Mesendoderm (in vitro differentiated cells): ENCODE measurements around the gene TEAD3.

Source experiments
- DNase-seq: peaks from one replicate; pipeline ENCODE4 v3.0.0; 2013
- H2AK5ac ChIP-seq: 2 replicates; pipeline ENCODE4 v1.6.1; 2013; ENCODE audit warnings: low read length, inconsistent platforms
- H2BK120ac ChIP-seq: 2 replicates; pipeline ENCODE4 v1.6.1; 2013; ENCODE audit warnings: low read depth, mild to moderate bottlenecking, low read length, moderate library complexity, mixed read lengths
- H2BK15ac ChIP-seq: replicated peaks from 2 replicates; pipeline ENCODE4 v1.6.1; 2013; ENCODE audit warnings: low read depth, mild to moderate bottlenecking, moderate library complexity
- H2BK5ac ChIP-seq: 2 replicates; pipeline ENCODE4 v1.6.1; 2013; ENCODE audit warnings: low read length, inconsistent platforms
- H3K18ac ChIP-seq: 2 replicates; pipeline ENCODE4 v1.6.1; 2013; ENCODE audit warnings: mild to moderate bottlenecking, low read length, mixed read lengths
- H3K23ac ChIP-seq: one replicate; pipeline ENCODE4 v1.6.1; 2013; ENCODE audit warnings: low read length
- H3K27ac ChIP-seq: 2 replicates; pipeline ENCODE4 v1.5.1; 2013; ENCODE audit warnings: low read depth, mild to moderate bottlenecking, inconsistent platforms, low read length, moderate library complexity
- H3K27me3 ChIP-seq: 2 replicates; pipeline ENCODE4 v1.6.1; 2013; ENCODE audit warnings: low read length, control low read depth, mild to moderate bottlenecking, inconsistent platforms; ENCODE audit not compliant: insufficient read depth, poor library complexity
- H3K36me3 ChIP-seq: 2 replicates; pipeline ENCODE4 v1.6.1; 2013; ENCODE audit warnings: low read length, inconsistent platforms; ENCODE audit not compliant: control insufficient read depth, insufficient read depth
- H3K4ac ChIP-seq: one replicate; pipeline ENCODE4 v1.6.1; 2013; ENCODE audit warnings: low read depth, mild to moderate bottlenecking, low read length, moderate library complexity
- H3K4me1 ChIP-seq: 2 replicates; pipeline ENCODE4 v1.6.1; 2013; ENCODE audit warnings: low read depth, low read length, inconsistent platforms; ENCODE audit not compliant: control insufficient read depth
- H3K4me2 ChIP-seq: 2 replicates; pipeline ENCODE4 v1.6.1; 2013; ENCODE audit warnings: low read length
- H3K4me3 ChIP-seq: 2 replicates; pipeline ENCODE4 v1.5.1; 2013; ENCODE audit warnings: mild to moderate bottlenecking, low read length
- H3K56ac ChIP-seq: one replicate; pipeline ENCODE4 v1.6.1; 2013; ENCODE audit warnings: low read length
- H3K79me1 ChIP-seq: 2 replicates; pipeline ENCODE4 v1.6.1; 2013; ENCODE audit warnings: low read length, inconsistent platforms
- H3K79me2 ChIP-seq: 2 replicates; pipeline ENCODE4 v1.6.1; 2013; ENCODE audit warnings: mild to moderate bottlenecking, low read length; ENCODE audit not compliant: control insufficient read depth, insufficient read depth
- H3K9ac ChIP-seq: 2 replicates; pipeline ENCODE4 v1.6.1; 2013; ENCODE audit warnings: low read length, inconsistent platforms
- H4K5ac ChIP-seq: one replicate; pipeline ENCODE4 v1.6.1; 2013; ENCODE audit warnings: low read length
- H4K8ac ChIP-seq: one replicate; pipeline ENCODE4 v1.6.1; 2013; ENCODE audit warnings: low read depth, mild to moderate bottlenecking, control low read depth, low read length, moderate library complexity
- WGBS: extraction: QIAGEN DNeasy Blood & Tissue Kit; methylation state at CpG from one replicate; pipeline ENCODE4 v1.1.7; 2013; ENCODE audit warnings: low lambda C conversion rate, missing lambda C conversion rate; ENCODE audit not compliant: insufficient coverage; ENCODE audit errors: extremely low coverage; 5-methylcytosine and 5-hydroxymethylcytosine counted together

Gene TEAD3

GRCh38 chr6:35511562-35511941 is 14.7 kb upstream of the TEAD3 start:
- Histone ChIP-seq H3K4ac (no peak overlapping the region), H3K79me1 (no peaks in the 10 kb centered on the region), H4K5ac (no peak overlapping the region), H3K18ac (peak overlapping the region; percentile 86), H3K56ac (peak overlapping the region; percentile 79), H3K4me1 (peaks cover 3% of the 10 kb centered on the region), H2BK15ac (no peak overlapping the region), H3K23ac (no peak overlapping the region), H2BK5ac (no peak overlapping the region), H3K9ac (peak overlapping the region; percentile 59), H3K4me3 (no peak overlapping the region), H4K8ac (peak overlapping the region; percentile 87), H3K79me2 (no peaks in the 10 kb centered on the region), H3K27me3 (no peaks in the 10 kb centered on the region), H3K36me3 (no peaks in the 10 kb centered on the region), H3K27ac (no peak overlapping the region), H2AK5ac (no peak overlapping the region), H2BK120ac (no peak overlapping the region), H3K4me2 (peak overlapping the region; percentile 44)
- WGBS: no CpG with 5 or more reads among the region's 32 CpGs
- no peak for DNase-seq

- no peak overlapping the region for H3K23ac ChIP-seq
- H3K36me3 ChIP-seq: no peaks in the 10 kb centered on the region
- no peak overlapping the region for H3K18ac ChIP-seq
- H3K4me2 ChIP-seq: peak overlapping the region; percentile 44
- no peak overlapping the region for H3K27ac ChIP-seq
- no peak overlapping the region for H2BK120ac ChIP-seq
- no CpG with 5 or more reads among the region's 7 CpGs for WGBS
- H3K4me3 ChIP-seq: no peak overlapping the region
- H4K8ac ChIP-seq: no peak overlapping the region
- no peaks in the 10 kb centered on the region for H3K27me3 ChIP-seq
- H3K79me2 ChIP-seq: no peaks in the 10 kb centered on the region
- H3K4ac ChIP-seq: no peak overlapping the region
- H4K5ac ChIP-seq: no peak overlapping the region
- no peak for DNase-seq
- no peak overlapping the region for H2BK5ac ChIP-seq
- peaks cover 3% of the 10 kb centered on the region for H3K4me1 ChIP-seq
- H2AK5ac ChIP-seq: no peak overlapping the region
- no peaks in the 10 kb centered on the region for H3K79me1 ChIP-seq
- peak overlapping the region; percentile 79 for H3K56ac ChIP-seq
- no peak overlapping the region for H2BK15ac ChIP-seq
- peak overlapping the region; percentile 59 for H3K9ac ChIP-seq
Observed at GRCh38 chr6:35510916-35511561, 14.2 kb upstream of the TEAD3 start.

GRCh38 chr6:35508542-35508941 is 11.7 kb upstream of the TEAD3 start:
- no CpG with 5 or more reads among the region's 5 CpGs for WGBS
- H3K27me3 ChIP-seq: no peaks in the 10 kb centered on the region

GRCh38 chr6:35508027-35508426 is 11.1 kb upstream of the TEAD3 start:
- Histone ChIP-seq H2BK120ac (no peak overlapping the region), H2BK15ac (no peak overlapping the region), H3K4me2 (no peak overlapping the region), H3K56ac (no peak overlapping the region), H3K4ac (no peak overlapping the region), H3K79me1 (no peaks in the 10 kb centered on the region), H3K27ac (no peak overlapping the region), H3K18ac (no peak overlapping the region), H3K4me1 (peaks cover 3% of the 10 kb centered on the region), H3K9ac (no peak overlapping the region), H3K23ac (no peak overlapping the region), H2AK5ac (no peak overlapping the region), H3K27me3 (no peaks in the 10 kb centered on the region), H3K4me3 (no peak overlapping the region), H4K8ac (no peak overlapping the region), H3K79me2 (no peaks in the 10 kb centered on the region), H4K5ac (no peak overlapping the region), H3K36me3 (no peaks in the 10 kb centered on the region), H2BK5ac (no peak overlapping the region)
- no CpG with 5 or more reads among the region's 2 CpGs for whole genome bisulfite sequencing
- DNase-seq: no peak

More at GRCh38 chr6:35508542-35508941, 11.7 kb upstream of the TEAD3 start:
- Histone ChIP-seq H4K8ac (no peak overlapping the region), H3K56ac (no peak overlapping the region), H4K5ac (no peak overlapping the region), H3K18ac (no peak overlapping the region), H3K4me2 (no peak overlapping the region), H3K4ac (no peak overlapping the region), H3K79me2 (no peaks in the 10 kb centered on the region), H2BK5ac (no peak overlapping the region), H3K4me3 (no peak overlapping the region), H3K9ac (no peak overlapping the region), H3K23ac (no peak overlapping the region), H2BK120ac (no peak overlapping the region), H3K79me1 (no peaks in the 10 kb centered on the region), H2BK15ac (no peak overlapping the region), H3K36me3 (no peaks in the 10 kb centered on the region), H3K27ac (no peak overlapping the region), H3K4me1 (peaks cover 3% of the 10 kb centered on the region), H2AK5ac (no peak overlapping the region)
- DNase-seq: no peak

- WGBS: no CpG with 5 or more reads among the region's 2 CpGs
Observed at GRCh38 chr6:35507221-35507620, 10.3 kb upstream of the TEAD3 start.

GRCh38 chr6:35506536-35506935 is 9.7 kb upstream of the TEAD3 start:
- no peak for DNase-seq
- Histone ChIP-seq H3K9ac (no peak overlapping the region), H3K18ac (no peak overlapping the region), H3K56ac (no peak overlapping the region), H4K8ac (no peak overlapping the region), H3K4me1 (peaks cover 3% of the 10 kb centered on the region), H4K5ac (no peak overlapping the region), H2BK5ac (no peak overlapping the region), H2AK5ac (no peak overlapping the region), H3K36me3 (no peaks in the 10 kb centered on the region), H3K23ac (no peak overlapping the region), H3K4ac (no peak overlapping the region), H2BK120ac (no peak overlapping the region), H3K27me3 (no peaks in the 10 kb centered on the region), H3K4me3 (no peak overlapping the region), H3K4me2 (no peak overlapping the region), H3K27ac (no peak overlapping the region), H2BK15ac (no peak overlapping the region), H3K79me1 (no peaks in the 10 kb centered on the region), H3K79me2 (no peaks in the 10 kb centered on the region)
- no CpG with 5 or more reads among the region's 3 CpGs for WGBS

More at GRCh38 chr6:35507221-35507620, 10.3 kb upstream of the TEAD3 start:
- H2BK120ac ChIP-seq: no peak overlapping the region
- no peak overlapping the region for H4K5ac ChIP-seq
- no peak overlapping the region for H2BK15ac ChIP-seq
- no peak overlapping the region for H3K4ac ChIP-seq
- H3K4me3 ChIP-seq: no peak overlapping the region
- peaks cover 3% of the 10 kb centered on the region for H3K4me1 ChIP-seq
- H3K27ac ChIP-seq: no peak overlapping the region
- no peaks in the 10 kb centered on the region for H3K79me1 ChIP-seq
- H3K23ac ChIP-seq: no peak overlapping the region
- no peak overlapping the region for H3K9ac ChIP-seq
- no peak for DNase-seq
- no peak overlapping the region for H2BK5ac ChIP-seq
- no peak overlapping the region for H3K4me2 ChIP-seq
- no peak overlapping the region for H2AK5ac ChIP-seq
- no peak overlapping the region for H3K56ac ChIP-seq
- no peaks in the 10 kb centered on the region for H3K36me3 ChIP-seq
- H3K18ac ChIP-seq: no peak overlapping the region
- H3K79me2 ChIP-seq: no peaks in the 10 kb centered on the region
- H4K8ac ChIP-seq: no peak overlapping the region
- no peaks in the 10 kb centered on the region for H3K27me3 ChIP-seq
